8988T (cell line): ENCODE measurements around the gene UTS2R.
A peak's percentile ranks its signal among the peaks of the same experiment; 100 is the strongest.
"Not testable (repeated sequence)": the region's sequence is repeated elsewhere in the genome, so short reads cannot be mapped to it uniquely, and the experiment has no call there.

ENCODE experiments used
- DNase-seq: peaks from one replicate; pipeline ENCODE4 v3.0.0; 2011

The UTS2R gene

GRCh38 chr17:82411396-82412053 lies 40.0 kb downstream of the UTS2R start:
- DNase-seq, result no peak

GRCh38 chr17:82412081-82412480 lies 40.5 kb downstream of the UTS2R start:
- DNase-seq, result not testable (repeated sequence)

- DNase-seq, result no peak
Measured at GRCh38 chr17:82412535-82413520, 41.3 kb downstream of the UTS2R start.

GRCh38 chr17:82414548-82415281 lies 43.1 kb downstream of the UTS2R start:
- peak; percentile 84 for DNase-seq

GRCh38 chr17:82415336-82415735 lies 43.8 kb downstream of the UTS2R start:
- no peak for DNase-seq

- DNase-seq, result no peak
Measured at GRCh38 chr17:82415786-82416185, 44.2 kb downstream of the UTS2R start.

GRCh38 chr17:82416264-82416663 lies 44.7 kb downstream of the UTS2R start:
- no peak for DNase-seq

- DNase-seq, result no peak
Measured at GRCh38 chr17:82416771-82417170, 45.2 kb downstream of the UTS2R start.

- peak; percentile 85 for DNase-seq
Measured at GRCh38 chr17:82418001-82418986, 46.7 kb downstream of the UTS2R start, which contains the start of the genes HEXD and OGFOD3. Gene HEXD, plus strand, starts transcription at chr17:82418347. Its CDS starts 1,453 bp downstream, at chr17:82419800. Gene OGFOD3, minus strand, starts transcription at chr17:82418586. Its CDS starts 101 bp downstream, at chr17:82418485.

GRCh38 chr17:82419540-82419939 lies 48.0 kb downstream of the UTS2R start:
- no peak for DNase-seq

GRCh38 chr17:82424001-82424862 lies 52.7 kb downstream of the UTS2R start:
- no peak for DNase-seq

GRCh38 chr17:82424863-82425159 lies 53.2 kb downstream of the UTS2R start:
- no peak for DNase-seq
